HG03108 (cell line): ENCODE measurements around the gene EEIG1.
"Not testable (repeated sequence)": the region's sequence is repeated elsewhere in the genome, so short reads cannot be mapped to it uniquely, and the experiment has no call there.

Experiments used
- ATAC-seq: cut with Tn5 transposase; IDR thresholded peaks from one replicate; pipeline ENCODE4 v1.9.1; 2021; ENCODE audit warnings: moderate library complexity; ENCODE audit not compliant: unreplicated experiment

Gene EEIG1

GRCh38 chr9:127980706-127981558 is at the start of gene EEIG1:
Gene EEIG1, minus strand, starts transcription at chr9:127980989. Its CDS starts 852 bp downstream, at chr9:127980137.
- peak; percentile 68 for ATAC-seq

- no peak for ATAC-seq
Observed at GRCh38 chr9:128027705-128028104, 46.9 kb upstream of the EEIG1 start.

GRCh38 chr9:128026773-128027541 is 46.2 kb upstream of the EEIG1 start:
- no peak for ATAC-seq

- peak; percentile 48 for ATAC-seq
Observed at GRCh38 chr9:128026255-128026772, 45.5 kb upstream of the EEIG1 start.

GRCh38 chr9:128025736-128026135 is 44.9 kb upstream of the EEIG1 start:
- ATAC-seq = no peak

- ATAC-seq = no peak
Observed at GRCh38 chr9:128024761-128025308, 44.0 kb upstream of the EEIG1 start.

GRCh38 chr9:128023671-128024070 is 42.9 kb upstream of the EEIG1 start:
- not testable (repeated sequence) for ATAC-seq

- no peak for ATAC-seq
Observed at GRCh38 chr9:128022886-128023285, 42.1 kb upstream of the EEIG1 start.

- no peak for ATAC-seq
Observed at GRCh38 chr9:128021098-128021497, 40.3 kb upstream of the EEIG1 start.

GRCh38 chr9:128020692-128021091 is 39.9 kb upstream of the EEIG1 start:
- ATAC-seq = no peak

GRCh38 chr9:128015696-128016095 is 34.9 kb upstream of the EEIG1 start:
- ATAC-seq = no peak

- ATAC-seq = no peak
Observed at GRCh38 chr9:128011071-128011817, 30.5 kb upstream of the EEIG1 start.

GRCh38 chr9:128009639-128010038 is 28.9 kb upstream of the EEIG1 start:
- ATAC-seq = no peak

GRCh38 chr9:128008171-128008570 is 27.4 kb upstream of the EEIG1 start:
- no peak for ATAC-seq

- no peak for ATAC-seq
Observed at GRCh38 chr9:128007566-128008138, 26.9 kb upstream of the EEIG1 start.

- ATAC-seq = no peak
Observed at GRCh38 chr9:128006332-128006996, 25.7 kb upstream of the EEIG1 start.

- no peak for ATAC-seq
Observed at GRCh38 chr9:128005923-128006322, 25.1 kb upstream of the EEIG1 start.

- ATAC-seq = no peak
Observed at GRCh38 chr9:128003966-128004604, 23.3 kb upstream of the EEIG1 start.

GRCh38 chr9:128002959-128003358 is 22.2 kb upstream of the EEIG1 start:
- no peak for ATAC-seq
